Measurements from ENCODE around the gene NME7. TPM values are rescaled to one million over a fixed set of nuclear protein-coding genes. Genes with fewer than 3 reads are reported as not detected.
A peak's percentile ranks its signal among the peaks of the same experiment; 100 is the strongest.

Gene NME7
- total RNA-seq, 1 experiment from 2014 or later = 36.5 TPM

- TF ChIP-seq CTCF (IDR thresholded peaks at IDR 0.05; ENCODE audit: unreplicated experiment) = no peak
- no TSS peak for BruUV-seq (replicated peaks)
- Mint-ChIP-seq H3K27me3 (ENCODE audit: insufficient read depth, unreplicated experiment) (no peaks in the 10 kb centered on the region), H3K36me3 (ENCODE audit: insufficient read depth, unreplicated experiment) (no peaks in the 10 kb centered on the region), H3K27ac (ENCODE audit: low read depth, unreplicated experiment) (peak overlapping the region; percentile 21), H3K4me3 (ENCODE audit: unreplicated experiment) (no peak overlapping the region), H3K4me1 (ENCODE audit: insufficient read depth, unreplicated experiment) (no peaks in the 10 kb centered on the region), H3K9me3 (ENCODE audit: unreplicated experiment) (no peaks in the 10 kb centered on the region)
- ChIA-PET POLR2A (interaction anchor here (0.6 to 1.0 kb wide), 4 partner anchors 34 to 384 kb away, joined by 3 read pairs; no protein-coding TSS in a partner anchor), CTCF (interaction anchor here (0.6 to 1.5 kb wide), 7 partner anchors 9 to 600 kb away, joined by 3 to 4 read pairs (median 3); no protein-coding TSS in a partner anchor)
- intact Hi-C loops (cut with micrococcal nuclease) = no loop called here
- no peak for DNase-seq (ENCODE audit: unreplicated experiment)
These were observed 164.6 kb downstream of the NME7 start for GRCh38 chr1:169202791-169203665.

GRCh38 chr1:169201084-169201619, 166.4 kb downstream of the NME7 start:
- ChIA-PET CTCF (no interaction called here), POLR2A (no interaction called here)
- Mint-ChIP-seq H3K4me1 (ENCODE audit: insufficient read depth, unreplicated experiment) (no peaks in the 10 kb centered on the region), H3K27ac (ENCODE audit: low read depth, unreplicated experiment) (no peak overlapping the region), H3K9me3 (ENCODE audit: unreplicated experiment) (no peaks in the 10 kb centered on the region), H3K27me3 (ENCODE audit: insufficient read depth, unreplicated experiment) (no peaks in the 10 kb centered on the region), H3K4me3 (ENCODE audit: unreplicated experiment) (no peak overlapping the region), H3K36me3 (ENCODE audit: insufficient read depth, unreplicated experiment) (no peaks in the 10 kb centered on the region)
- no TSS peak for BruUV-seq (replicated peaks)
- intact Hi-C loops (cut with micrococcal nuclease) = no loop called here
- DNase-seq (ENCODE audit: unreplicated experiment) = no peak
- TF ChIP-seq CTCF (IDR thresholded peaks at IDR 0.05; ENCODE audit: unreplicated experiment) = no peak

GRCh38 chr1:169200319-169200718, 167.3 kb downstream of the NME7 start:
- Mint-ChIP-seq H3K4me3 (ENCODE audit: unreplicated experiment) (no peak overlapping the region), H3K9me3 (ENCODE audit: unreplicated experiment) (no peaks in the 10 kb centered on the region), H3K27me3 (ENCODE audit: insufficient read depth, unreplicated experiment) (no peaks in the 10 kb centered on the region), H3K4me1 (ENCODE audit: insufficient read depth, unreplicated experiment) (no peaks in the 10 kb centered on the region), H3K36me3 (ENCODE audit: insufficient read depth, unreplicated experiment) (no peaks in the 10 kb centered on the region), H3K27ac (ENCODE audit: low read depth, unreplicated experiment) (no peak overlapping the region)
- intact Hi-C loops (cut with micrococcal nuclease) = no loop called here
- POLR2A ChIA-PET = no interaction called here
- BruUV-seq (replicated peaks) = no TSS peak
- CTCF ChIA-PET = no interaction called here
- TF ChIP-seq CTCF (IDR thresholded peaks at IDR 0.05; ENCODE audit: unreplicated experiment) = no peak
- DNase-seq (ENCODE audit: unreplicated experiment) = no peak

- Mint-ChIP-seq H3K27me3 (ENCODE audit: insufficient read depth, unreplicated experiment) (no peaks in the 10 kb centered on the region), H3K36me3 (ENCODE audit: insufficient read depth, unreplicated experiment) (no peaks in the 10 kb centered on the region), H3K27ac (ENCODE audit: low read depth, unreplicated experiment) (no peak overlapping the region), H3K9me3 (ENCODE audit: unreplicated experiment) (no peaks in the 10 kb centered on the region), H3K4me1 (ENCODE audit: insufficient read depth, unreplicated experiment) (no peaks in the 10 kb centered on the region), H3K4me3 (ENCODE audit: unreplicated experiment) (no peak overlapping the region)
- ChIA-PET POLR2A (no interaction called here), CTCF (interaction anchor here (0.8 to 1.3 kb wide), 3 partner anchors 12 to 560 kb away, joined by 3 to 4 read pairs (median 3); no protein-coding TSS in a partner anchor)
- no peak for DNase-seq (ENCODE audit: unreplicated experiment)
- no peak for TF ChIP-seq CTCF (IDR thresholded peaks at IDR 0.05; ENCODE audit: unreplicated experiment)
- intact Hi-C loops (cut with micrococcal nuclease) = no loop called here
- BruUV-seq (replicated peaks) = no TSS peak
These were observed 171.0 kb downstream of the NME7 start for GRCh38 chr1:169196581-169196980.

Data from MCF 10A (cell line).